ENCODE results near the gene IFT27.

IFT27 gene

DNA sequence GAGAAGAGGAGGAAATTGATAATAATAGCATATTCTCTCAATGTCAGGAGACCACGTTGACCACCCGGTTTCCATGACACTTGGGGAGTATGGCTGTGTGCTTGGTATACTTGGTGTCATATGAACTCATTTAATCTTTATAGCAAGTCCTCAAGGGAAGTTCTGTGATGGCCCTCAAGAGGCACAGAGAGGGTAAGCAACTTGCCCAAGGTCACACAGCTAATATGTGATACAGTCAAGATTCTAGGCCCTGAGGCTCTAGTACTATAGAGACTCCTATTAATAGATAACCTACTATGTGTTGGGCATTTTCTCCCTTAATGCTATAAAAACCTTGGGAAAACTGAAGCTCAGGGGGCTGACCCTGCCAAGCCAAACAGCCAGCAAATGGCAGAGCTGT is 61.8 kb downstream of the IFT27 start:
- no peak for DNase-seq

- no peak for DNase-seq
Measured at GRCh38 chr22:36713436-36713835, 62.5 kb downstream of the IFT27 start.

Data from activated CD4-positive, alpha-beta T cell treated with anti-CD3 and anti-CD28 coated beads, Interleukin-2, Interleukin-6, amounts not matched to agents 100 ng/mL and 50 ng/mL, durations not matched to agents 16 hours and 8 hours (primary cell).